Measurements from ENCODE around the gene ACSL3.

Gene ACSL3

GRCh38 chr2:222963641-222964040 lies 102.8 kb downstream of the ACSL3 start:
- Histone ChIP-seq H3K9me3 (ENCODE audit: control insufficient read depth, insufficient read depth, low read length) (peaks cover 3% of the 10 kb centered on the region; the same call in 1 of the 2 replicates), H3K9ac (ENCODE audit: low read depth, low read length) (no peak overlapping the region), H3K36me3 (ENCODE audit: insufficient read depth, low read length) (no peaks in the 10 kb centered on the region), H3K4me1 (ENCODE audit: insufficient read depth, low read length) (peaks cover 14% of the 10 kb centered on the region)

GRCh38 chr2:222964376-222965031 lies 103.7 kb downstream of the ACSL3 start:
- Histone ChIP-seq H3K9me3 (ENCODE audit: control insufficient read depth, insufficient read depth, low read length) (peaks cover 3% of the 10 kb centered on the region; the same call in 1 of the 2 replicates), H3K36me3 (ENCODE audit: insufficient read depth, low read length) (no peaks in the 10 kb centered on the region), H3K9ac (ENCODE audit: low read depth, low read length) (no peak overlapping the region), H3K4me1 (ENCODE audit: insufficient read depth, low read length) (peaks cover 9% of the 10 kb centered on the region)

DNA sequence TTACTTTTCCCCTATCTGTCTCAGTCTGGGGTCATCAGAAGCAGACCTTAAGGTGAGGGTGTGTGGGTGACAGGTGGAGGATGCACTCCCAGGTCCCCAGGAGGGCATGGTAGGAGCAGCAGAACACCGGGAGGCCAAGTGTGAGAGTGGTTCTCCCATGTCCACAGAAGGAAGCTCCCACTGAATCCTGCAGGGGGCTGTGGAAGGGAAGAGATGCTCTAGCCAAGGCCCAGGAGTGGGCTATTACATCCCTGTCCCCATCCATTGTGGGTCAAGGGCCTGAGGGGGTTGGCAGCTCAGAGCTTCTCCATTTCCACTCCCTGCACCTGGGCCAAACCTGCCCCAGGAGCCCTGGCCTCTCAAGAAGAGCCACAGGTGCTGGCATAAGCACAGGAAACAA lies 104.7 kb downstream of the ACSL3 start:
- Histone ChIP-seq H3K36me3 (ENCODE audit: insufficient read depth, low read length) (no peaks in the 10 kb centered on the region), H3K9ac (ENCODE audit: low read depth, low read length) (no peak overlapping the region), H3K4me1 (ENCODE audit: insufficient read depth, low read length) (no peaks in the 10 kb centered on the region), H3K9me3 (ENCODE audit: control insufficient read depth, insufficient read depth, low read length) (peaks cover 3% of the 10 kb centered on the region; the same call in 1 of the 2 replicates)

GRCh38 chr2:222968550-222969155 lies 107.8 kb downstream of the ACSL3 start:
- Histone ChIP-seq H3K4me1 (ENCODE audit: insufficient read depth, low read length) (no peaks in the 10 kb centered on the region), H3K36me3 (ENCODE audit: insufficient read depth, low read length) (no peaks in the 10 kb centered on the region), H3K9ac (ENCODE audit: low read depth, low read length) (no peak overlapping the region), H3K9me3 (ENCODE audit: control insufficient read depth, insufficient read depth, low read length) (peaks cover 5% of the 10 kb centered on the region; the same call in 1 of the 2 replicates)

- H3K36me3 ChIP-seq (ENCODE audit: insufficient read depth, low read length), result no peaks in the 10 kb centered on the region
- H3K9me3 ChIP-seq (ENCODE audit: control insufficient read depth, insufficient read depth, low read length), result peaks cover 5% of the 10 kb centered on the region; the same call in 1 of the 2 replicates
- no peaks in the 10 kb centered on the region for H3K4me1 ChIP-seq (ENCODE audit: insufficient read depth, low read length)
- no peak overlapping the region for H3K9ac ChIP-seq (ENCODE audit: low read depth, low read length)
Observed at GRCh38 chr2:222969491-222969890, 108.7 kb downstream of the ACSL3 start.

DNA sequence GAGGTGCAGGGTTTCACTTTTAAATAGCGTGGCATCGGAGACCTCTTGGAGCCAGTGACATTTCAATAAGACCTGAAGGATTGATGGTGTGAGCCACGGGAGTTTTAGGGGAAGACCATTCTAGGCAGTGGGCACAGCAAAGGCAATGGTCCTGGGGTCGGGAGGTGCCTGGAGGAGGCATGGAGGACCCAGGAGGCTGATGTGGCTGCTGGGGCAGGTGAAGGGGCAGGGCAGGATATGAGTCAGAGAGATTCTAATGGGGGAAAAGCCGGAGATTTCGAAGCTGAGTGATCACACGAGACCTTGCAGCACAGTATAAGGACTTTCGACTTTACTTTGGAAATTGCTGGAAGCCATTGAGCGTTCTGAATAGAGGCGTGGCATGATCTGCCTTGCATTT lies 111.6 kb downstream of the ACSL3 start:
- no peaks in the 10 kb centered on the region for H3K36me3 ChIP-seq (ENCODE audit: insufficient read depth, low read length)
- peaks cover 5% of the 10 kb centered on the region; the same call in 1 of the 2 replicates for H3K4me1 ChIP-seq (ENCODE audit: insufficient read depth, low read length)
- H3K9me3 ChIP-seq (ENCODE audit: control insufficient read depth, insufficient read depth, low read length), result peaks cover 5% of the 10 kb centered on the region; the same call in 1 of the 2 replicates
- no peak overlapping the region for H3K9ac ChIP-seq (ENCODE audit: low read depth, low read length)

- Histone ChIP-seq H3K36me3 (ENCODE audit: insufficient read depth, low read length) (no peaks in the 10 kb centered on the region), H3K9me3 (ENCODE audit: control insufficient read depth, insufficient read depth, low read length) (peaks cover 5% of the 10 kb centered on the region; the same call in 1 of the 2 replicates), H3K4me1 (ENCODE audit: insufficient read depth, low read length) (peaks cover 5% of the 10 kb centered on the region), H3K9ac (ENCODE audit: low read depth, low read length) (no peak overlapping the region)
Observed at GRCh38 chr2:222973237-222973636, 112.4 kb downstream of the ACSL3 start.

DNA sequence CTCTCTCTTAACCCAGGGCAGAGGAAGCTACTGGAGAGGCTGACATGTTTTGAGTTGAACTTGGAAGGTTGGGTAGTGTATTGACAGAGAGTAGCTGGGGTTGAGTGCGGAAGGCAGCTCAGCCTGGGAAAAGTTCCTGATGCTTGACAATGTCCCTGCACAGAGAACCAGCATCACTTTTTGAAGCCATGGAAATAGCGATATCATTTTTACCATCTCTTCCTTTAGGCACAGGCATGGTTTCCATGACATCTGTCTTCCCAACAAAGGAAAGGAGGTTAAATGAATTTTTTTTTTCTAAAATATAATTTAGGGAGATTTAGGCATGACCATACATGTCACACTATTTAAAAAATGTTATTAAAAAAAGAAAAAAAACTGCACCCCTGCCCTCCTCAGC lies 112.9 kb downstream of the ACSL3 start:
- Histone ChIP-seq H3K4me1 (ENCODE audit: insufficient read depth, low read length) (peaks cover 7% of the 10 kb centered on the region), H3K9me3 (ENCODE audit: control insufficient read depth, insufficient read depth, low read length) (peaks cover 5% of the 10 kb centered on the region; the same call in 1 of the 2 replicates), H3K36me3 (ENCODE audit: insufficient read depth, low read length) (no peaks in the 10 kb centered on the region), H3K9ac (ENCODE audit: low read depth, low read length) (no peak overlapping the region)

- no peak overlapping the region for H3K9ac ChIP-seq (ENCODE audit: low read depth, low read length)
- no peaks in the 10 kb centered on the region for H3K36me3 ChIP-seq (ENCODE audit: insufficient read depth, low read length)
- H3K9me3 ChIP-seq (ENCODE audit: control insufficient read depth, insufficient read depth, low read length), result peaks cover 5% of the 10 kb centered on the region; the same call in 1 of the 2 replicates
- peaks cover 15% of the 10 kb centered on the region for H3K4me1 ChIP-seq (ENCODE audit: insufficient read depth, low read length)
Observed at GRCh38 chr2:222976521-222977061, 115.8 kb downstream of the ACSL3 start.

- H3K9ac ChIP-seq (ENCODE audit: low read depth, low read length), result no peak overlapping the region
- peaks cover 5% of the 10 kb centered on the region; the same call in 1 of the 2 replicates for H3K9me3 ChIP-seq (ENCODE audit: control insufficient read depth, insufficient read depth, low read length)
- H3K4me1 ChIP-seq (ENCODE audit: insufficient read depth, low read length), result peaks cover 18% of the 10 kb centered on the region
- no peaks in the 10 kb centered on the region for H3K36me3 ChIP-seq (ENCODE audit: insufficient read depth, low read length)
Observed at GRCh38 chr2:222977121-222977520, 116.3 kb downstream of the ACSL3 start.

- Histone ChIP-seq H3K36me3 (ENCODE audit: insufficient read depth, low read length) (no peaks in the 10 kb centered on the region), H3K9ac (ENCODE audit: low read depth, low read length) (no peak overlapping the region)
Observed at GRCh38 chr2:222978850-222979249, 118.0 kb downstream of the ACSL3 start.

GRCh38 chr2:222979484-222979883 lies 118.6 kb downstream of the ACSL3 start:
- no peaks in the 10 kb centered on the region for H3K36me3 ChIP-seq (ENCODE audit: insufficient read depth, low read length)
- no peak overlapping the region for H3K9ac ChIP-seq (ENCODE audit: low read depth, low read length)
- H3K9me3 ChIP-seq (ENCODE audit: control insufficient read depth, insufficient read depth, low read length), result no peaks in the 10 kb centered on the region
- peaks cover 23% of the 10 kb centered on the region for H3K4me1 ChIP-seq (ENCODE audit: insufficient read depth, low read length)

More at GRCh38 chr2:222978850-222979249, 118.0 kb downstream of the ACSL3 start:
- H3K9me3 ChIP-seq (ENCODE audit: control insufficient read depth, insufficient read depth, low read length), result no peaks in the 10 kb centered on the region
- peaks cover 23% of the 10 kb centered on the region for H3K4me1 ChIP-seq (ENCODE audit: insufficient read depth, low read length)

- H3K4me1 ChIP-seq (ENCODE audit: insufficient read depth, low read length), result peaks cover 18% of the 10 kb centered on the region
- H3K9me3 ChIP-seq (ENCODE audit: control insufficient read depth, insufficient read depth, low read length), result peaks cover 6% of the 10 kb centered on the region
- no peak overlapping the region for H3K9ac ChIP-seq (ENCODE audit: low read depth, low read length)
- no peaks in the 10 kb centered on the region for H3K36me3 ChIP-seq (ENCODE audit: insufficient read depth, low read length)
Observed at GRCh38 chr2:222982010-222982908, 121.4 kb downstream of the ACSL3 start.

- Histone ChIP-seq H3K4me1 (ENCODE audit: insufficient read depth, low read length) (peaks cover 18% of the 10 kb centered on the region), H3K9ac (ENCODE audit: low read depth, low read length) (no peak overlapping the region), H3K9me3 (ENCODE audit: control insufficient read depth, insufficient read depth, low read length) (peaks cover 6% of the 10 kb centered on the region), H3K36me3 (ENCODE audit: insufficient read depth, low read length) (no peaks in the 10 kb centered on the region)
Observed at GRCh38 chr2:222982909-222983265, 122.1 kb downstream of the ACSL3 start.

Data from ES-I3 (cell line).